K562 (cell line): ENCODE measurements around the gene AK5. TPM values are rescaled to one million over a fixed set of nuclear protein-coding genes. Genes with fewer than 3 reads are reported as not detected.

Source experiments
- ATAC-seq: fragments of 200-7000 bp; cut with Tn5 transposase; 3 replicates; pipeline ENCODE4 v1.9.1; 2020; ENCODE audit warnings: moderate library complexity
- BruUV-seq: library from RNA; stranded (reverse); fragments of 400-500 nt; replicated peaks from 2 replicates; lab custom pipeline; 2021; lab: Mats Ljungman, UMichigan
- CTCF ChIA-PET: fragments of 300-600 bp; formaldehyde crosslinking; extraction: SDS; loops from one replicate; lab custom pipeline; 2021; ENCODE audit warnings: low intra/inter-chr PET ratio; lab: Yijun Ruan, JAX
- POLR2A ChIA-PET: fragments of 300-600, 350-650 bp; sonication (Branson Sonifier 250); formaldehyde crosslinking; extraction: SDS; loops from one replicate; lab custom pipeline; 2021; ENCODE audit warnings: antibody characterized with exemption, inconsistent platforms; lab: Yijun Ruan, JAX
- DNase-seq, 4 experiments: peaks; one replicate each; pipeline versions ENCODE4 v3.0.0 to v3.0.0-alpha.2; 2011 to 2018; ENCODE audit warnings: low spot score in 3 of 4, mixed read lengths in 3 of 4; ENCODE audit errors: extremely low read depth in 1 of 4
- FAIRE-seq: peaks from 2 replicates; lab custom pipeline; 2011; peaks lifted over from hg19 to GRCh38; lab: Jason Lieb, UNC
- H2AFZ ChIP-seq: 2 replicates; pipeline ENCODE4 v1.6.0; 2011; ENCODE audit warnings: low read depth, low read length, control low read depth, inconsistent platforms
- H3K27ac ChIP-seq: fragments of 200-600 bp; 3 replicates; pipeline ENCODE4 v1.8.0; 2011; ENCODE audit warnings: low read depth, mild to moderate bottlenecking, control low read depth, inconsistent platforms, low read length, moderate library complexity, mixed read lengths; ENCODE audit errors: extremely low read depth
- H3K27me3 ChIP-seq, 2 experiments: fragments of 300-600 bp in 1 of 2; 2 replicates in 1 of 2; 3 replicates in 1 of 2; pipeline versions ENCODE4 v1.6.0 to v1.8.0; 2011; ENCODE audit warnings: inconsistent platforms in 2 of 2, low read length in 2 of 2, mild to moderate bottlenecking in 1 of 2, mixed read lengths in 1 of 2, moderate library complexity in 1 of 2; ENCODE audit not compliant: control insufficient read depth in 2 of 2, insufficient read depth in 2 of 2
- H3K36me3 ChIP-seq: fragments of 300-600 bp; 3 replicates; pipeline ENCODE4 v1.8.0; 2011; ENCODE audit warnings: mild to moderate bottlenecking, low read length, inconsistent platforms; ENCODE audit not compliant: control insufficient read depth, insufficient read depth
- H3K4me1 ChIP-seq, 2 experiments: fragments of 200-600 bp in 1 of 2; replicated peaks in 1 of 2; 2 replicates in 1 of 2; 3 replicates in 1 of 2; pipeline versions ENCODE4 v1.5.1 to v1.8.0; 2011; ENCODE audit warnings: inconsistent platforms in 2 of 2, low read length in 2 of 2, mild to moderate bottlenecking in 1 of 2, mixed read lengths in 1 of 2, moderate library complexity in 1 of 2; ENCODE audit not compliant: control insufficient read depth in 2 of 2, insufficient read depth in 2 of 2
- H3K4me2 ChIP-seq: 2 replicates; pipeline ENCODE4 v1.6.1; 2011; ENCODE audit warnings: low read length, control low read depth, inconsistent platforms, mixed read lengths; ENCODE audit not compliant: insufficient read depth
- H3K4me3 ChIP-seq: fragments of 200-600 bp; sonication (generic), shearing (Covaris generic); 2 replicates; pipeline ENCODE4 v1.5.1; 2016; ENCODE audit warnings: control low read depth, inconsistent platforms
- H3K79me2 ChIP-seq: fragments of 200-600 bp; 3 replicates; pipeline ENCODE4 v1.8.0; 2011; ENCODE audit warnings: low read length, inconsistent platforms; ENCODE audit not compliant: control insufficient read depth, insufficient read depth
- H3K9ac ChIP-seq, 2 experiments: 2 replicates each; pipeline versions ENCODE4 v1.6.0 to v1.6.1; 2011; ENCODE audit warnings: low read depth in 2 of 2, low read length in 2 of 2, control low read depth in 1 of 2, inconsistent platforms in 1 of 2, mild to moderate bottlenecking in 1 of 2, mixed read lengths in 1 of 2; ENCODE audit not compliant: insufficient read depth in 1 of 2
- H3K9me1 ChIP-seq: one replicate; pipeline ENCODE4 v1.6.0; 2011; ENCODE audit warnings: inconsistent platforms, mild to moderate bottlenecking, low read length, moderate library complexity; ENCODE audit not compliant: control insufficient read depth, insufficient read depth
- H3K9me3 ChIP-seq: replicated peaks from 2 replicates; pipeline ENCODE4 v1.5.1; 2011; ENCODE audit warnings: low read depth, low read length, inconsistent platforms; ENCODE audit not compliant: control insufficient read depth, insufficient read depth
- H4K20me1 ChIP-seq: replicated peaks from 2 replicates; pipeline ENCODE4 v1.6.1; 2011; ENCODE audit warnings: low read length, inconsistent platforms, mixed read lengths; ENCODE audit not compliant: control insufficient read depth, insufficient read depth
- CBX8 ChIP-seq: fragments of 200-600 bp; sonication (generic); IDR thresholded peaks from 2 replicates; pipeline ENCODE4 v1.6.1; 2012; ENCODE audit warnings: borderline replicate concordance, mixed run types, low read depth, mild to moderate bottlenecking, moderate library complexity, mixed read lengths, low read length, control low read depth, inconsistent platforms; ENCODE audit not compliant: poor library complexity, severe bottlenecking; ENCODE audit errors: extremely low read depth
- FOXA3 ChIP-seq, 2 experiments: fragments of 450-650 bp in 1 of 2; sonication (generic) in 1 of 2; formaldehyde crosslinking; IDR thresholded peaks in 1 of 2; conservative IDR thresholded peaks in 1 of 2; 2 replicates each; pipeline versions ENCODE4 v1.4.0 to v1.8.0; 2020 to 2022; ENCODE audit warnings: mild to moderate bottlenecking in 2 of 2, missing genetic modification reagents in 1 of 2
- GABPA ChIP-seq: fragments of 200-800 bp; sonication (Bioruptor generic); conservative IDR thresholded peaks from 2 replicates; pipeline ENCODE4 v1.6.1; 2016; ENCODE audit warnings: low read depth, missing genetic modification characterization, missing compliant biosample characterization
- HIVEP1 ChIP-seq: fragments of 250-450 bp; sonication (Bioruptor Pico); IDR thresholded peaks from 2 replicates; pipeline ENCODE4 v1.4.0; 2020; ENCODE audit warnings: mild to moderate bottlenecking
- MAFG ChIP-seq: fragments of 450-650 bp; conservative IDR thresholded peaks from 2 replicates; pipeline ENCODE4 v1.6.1; 2016; ENCODE audit warnings: missing genetic modification characterization, missing compliant biosample characterization
- MTF1 ChIP-seq: fragments of 250-450 bp; sonication (Bioruptor Pico); IDR thresholded peaks from 2 replicates; pipeline ENCODE4 v1.9.0; 2021; ENCODE audit warnings: moderate library complexity, mild to moderate bottlenecking, inconsistent platforms, borderline replicate concordance
- POLR2AphosphoS5 ChIP-seq: IDR thresholded peaks from 2 replicates; pipeline ENCODE4 v1.6.1; 2011; ENCODE audit warnings: mild to moderate bottlenecking, low read depth, low read length, moderate library complexity; ENCODE audit not compliant: control insufficient read depth, insufficient read depth
- SMARCA4 ChIP-seq: fragments of 450-650 bp; IDR thresholded peaks from 2 replicates; pipeline ENCODE4 v1.6.1; 2016
- TAF1 ChIP-seq: IDR thresholded peaks from 2 replicates; pipeline ENCODE4 v1.6.1; 2011; ENCODE audit warnings: mild to moderate bottlenecking, low read length, moderate library complexity; ENCODE audit not compliant: insufficient read depth, control insufficient read depth, severe bottlenecking; ENCODE audit errors: extremely low read depth
- TFAM ChIP-seq: fragments of 250-450 bp; sonication (Bioruptor Pico); conservative IDR thresholded peaks from 2 replicates; pipeline ENCODE4 v1.5.0; 2021; ENCODE audit warnings: mild to moderate bottlenecking, moderate library complexity
- U2AF1 ChIP-seq: fragments of 200-400 bp; formaldehyde crosslinking; optimal IDR thresholded peaks from 2 replicates; pipeline ENCODE3; 2017; ENCODE audit warnings: mild to moderate bottlenecking, low read depth, low read length, moderate library complexity
- U2AF2 ChIP-seq: fragments of 200-400 bp; formaldehyde crosslinking; optimal IDR thresholded peaks from 2 replicates; pipeline ENCODE3; 2017; ENCODE audit warnings: low read depth, mild to moderate bottlenecking, low read length
- ZFP1 ChIP-seq: fragments of 450-650 bp; formaldehyde crosslinking; IDR thresholded peaks from 2 replicates; pipeline ENCODE4 v1.4.0; 2020; ENCODE audit warnings: mild to moderate bottlenecking, mixed read lengths
- ZFX ChIP-seq: sonication (generic); formaldehyde crosslinking; IDR thresholded peaks from 2 replicates; pipeline ENCODE4 v1.8.0; 2022; ENCODE audit warnings: mild to moderate bottlenecking, missing genetic modification reagents, moderate library complexity
- ZSCAN29 ChIP-seq: fragments of 450-650 bp; IDR thresholded peaks from 2 replicates; pipeline ENCODE4 v1.6.1; 2017
- WGBS: fragments of 100-300 bp; shearing (Covaris generic); methylation state at CpG from one replicate; pipeline ENCODE4 v1.1.6; 2016; ENCODE audit warnings: low coverage, mixed read lengths; ENCODE audit not compliant: insufficient coverage; ENCODE audit errors: missing lambda C conversion rate; 5-methylcytosine and 5-hydroxymethylcytosine counted together
- in situ Hi-C: fragments of 300-500 bp; cut with MboI; formaldehyde crosslinking; loops from 4 replicates; pipeline ENCODE4 v1.15.0; 2018; ENCODE audit warnings: inconsistent platforms, mixed read lengths
- intact Hi-C: fragments of 100-400 bp; cut with micrococcal nuclease; formaldehyde crosslinking; loops from 2 replicates; pipeline ENCODE4 v1.14.2; 2022
- polyA plus RNA-seq, 8 experiments: library from polyadenylated mRNA; depleted of rRNA in 4 of 8; stranded (reverse) in 5 of 8; unstranded in 3 of 8; fragments of >200 nt; fragmentation: Nextera tagmentation in 2 of 8; fragmentation: Illumina TruSeq in 1 of 8; extraction: Ambion mirVana in 2 of 8; extraction: Trizol in 1 of 8; gene quantifications; 2 replicates each; pipeline versions ENCODE4 v1.2.1 to v1.2.3, GENCODE V29; 2011 to 2014; ENCODE audit warnings: inconsistent platforms in 1 of 8, missing spikeins in 1 of 8
- total RNA-seq, 7 experiments: library from RNA; depleted of rRNA in 6 of 7; stranded (reverse); fragments of >200 nt in 6 of 7; fragmentation: Illumina TruSeq in 2 of 7; extraction: Trizol in 2 of 7; gene quantifications; 2 replicates each; pipeline versions ENCODE4 v1.2.1 to v1.2.3, GENCODE V29; 2011 to 2021; ENCODE audit warnings: low replicate concordance in 1 of 7
- TF ChIP-seq, protein P1 (sequence below), 2 experiments: fragments of 200-800 bp in 1 of 2; sonication (Bioruptor generic) in 1 of 2; sonication (generic) in 1 of 2; formaldehyde crosslinking in 1 of 2; IDR thresholded peaks in 1 of 2; conservative IDR thresholded peaks in 1 of 2; 2 replicates each; pipeline versions ENCODE4 v1.5.0 to v1.6.1; 2016 to 2020; ENCODE audit warnings: missing compliant biosample characterization in 1 of 2, missing genetic modification characterization in 1 of 2, missing genetic modification reagents in 1 of 2
- TF ChIP-seq, protein P2 (sequence below): sonication (generic); formaldehyde crosslinking; IDR thresholded peaks from 2 replicates; pipeline ENCODE4 v1.4.0; 2020; ENCODE audit warnings: mild to moderate bottlenecking, missing genetic modification reagents

The AK5 gene
- total and polyA plus RNA-seq, 9 of the 15 experiments (the other 6 are each of a cell fraction or from before 2014, with no cell fraction given), result 0.06 TPM; not detected in 8

DNA sequence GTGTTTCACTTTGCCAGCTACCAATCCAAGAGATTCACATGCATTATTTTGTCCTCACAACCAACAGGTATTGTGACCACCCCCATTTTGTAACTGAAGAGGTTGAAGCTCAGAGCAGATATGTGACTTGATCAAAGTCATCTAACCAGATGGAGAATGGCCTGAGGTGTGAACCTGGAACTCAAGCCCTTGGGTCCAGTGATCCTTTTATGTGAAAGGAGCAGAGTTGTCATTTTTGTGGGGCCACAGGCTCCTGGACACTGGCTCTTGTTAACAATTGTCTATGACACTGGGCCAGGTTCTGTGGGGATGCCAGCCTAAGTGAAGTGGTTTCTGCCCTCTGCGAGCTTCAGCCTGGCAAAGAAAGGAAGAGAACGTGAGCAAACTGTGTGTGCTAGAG is 228.1 kb downstream of the AK5 start (continued):
- no peak for TF ChIP-seq FOXA3 (CRISPR knock-in tag; conservative IDR thresholded peaks at IDR 0.05 in 1 of 2, IDR thresholded peaks at IDR 0.05 in 1 of 2)

DNA sequence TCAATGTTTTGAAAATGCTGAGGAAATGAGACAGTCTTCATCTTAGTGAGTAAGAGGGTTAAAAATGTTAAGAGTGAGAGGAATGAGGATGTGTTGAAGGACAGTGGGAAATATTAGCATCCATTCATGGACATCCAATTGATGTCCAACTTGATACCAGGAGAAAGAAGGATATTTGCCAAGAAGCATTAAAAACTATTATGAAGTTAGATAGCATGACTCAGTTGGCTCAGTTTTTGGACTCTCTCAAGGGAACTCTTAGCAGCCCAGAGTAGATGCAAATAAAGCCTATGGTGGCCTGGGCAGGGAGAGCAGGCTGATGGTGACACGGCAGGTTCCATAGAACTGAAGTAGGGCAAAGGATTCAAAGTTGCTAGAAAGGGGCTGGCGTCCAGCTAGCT is 229.6 kb downstream of the AK5 start:
- no peak for FAIRE-seq
- H3K4me3 ChIP-seq, result no peak overlapping the region
- H3K27me3 ChIP-seq, result peaks cover 3 to 20% of the 10 kb centered on the region in 2 experiments; a peak in 2 of 5 replicates
- DNase-seq, result no peak
- ATAC-seq, result no peak
- ChIA-PET CTCF (no interaction called here), POLR2A (interaction anchor here (0.6 to 0.7 kb wide), 2 partner anchors 45 to 111 kb away, joined by 3 to 4 read pairs; no protein-coding TSS in a partner anchor)
- in situ Hi-C loops (no loop called here), intact Hi-C loops (loop anchor here (10.0 kb wide), 1 partner anchor 603 kb away; no protein-coding TSS in a partner anchor)
- no peaks in the 10 kb centered on the region for H3K79me2 ChIP-seq
- WGBS, result 0% methylated on average over 2 of the region's 2 CpGs
- H3K36me3 ChIP-seq, result no peaks in the 10 kb centered on the region
- BruUV-seq, result no TSS peak
- no peak overlapping the region for H3K4me2 ChIP-seq
- no peaks in the 10 kb centered on the region for H3K4me1 ChIP-seq
- no peaks in the 10 kb centered on the region for H3K9me3 ChIP-seq
- no peak overlapping the region for H3K27ac ChIP-seq
- H2AFZ ChIP-seq, result no peak overlapping the region
- no peaks in the 10 kb centered on the region for H3K9me1 ChIP-seq
- H3K9ac ChIP-seq, result no peak overlapping the region
- H4K20me1 ChIP-seq, result no peaks in the 10 kb centered on the region
- no peak for TF ChIP-seq MTF1 (CRISPR knock-in tag)
- no peak for TF ChIP-seq GABPA (tag)
- TF ChIP-seq U2AF1, result no peak
- no peak for TF ChIP-seq ZSCAN29
- TF ChIP-seq, protein P1, sequence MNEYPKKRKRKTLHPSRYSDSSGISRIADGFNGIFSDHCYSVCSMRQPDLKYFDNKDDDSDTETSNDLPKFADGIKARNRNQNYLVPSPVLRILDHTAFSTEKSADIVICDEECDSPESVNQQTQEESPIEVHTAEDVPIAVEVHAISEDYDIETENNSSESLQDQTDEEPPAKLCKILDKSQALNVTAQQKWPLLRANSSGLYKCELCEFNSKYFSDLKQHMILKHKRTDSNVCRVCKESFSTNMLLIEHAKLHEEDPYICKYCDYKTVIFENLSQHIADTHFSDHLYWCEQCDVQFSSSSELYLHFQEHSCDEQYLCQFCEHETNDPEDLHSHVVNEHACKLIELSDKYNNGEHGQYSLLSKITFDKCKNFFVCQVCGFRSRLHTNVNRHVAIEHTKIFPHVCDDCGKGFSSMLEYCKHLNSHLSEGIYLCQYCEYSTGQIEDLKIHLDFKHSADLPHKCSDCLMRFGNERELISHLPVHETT (CRISPR knock-in tag; conservative IDR thresholded peaks at IDR 0.05 in 1 of 2, IDR thresholded peaks at IDR 0.05 in 1 of 2), result no peak
- TF ChIP-seq CBX8, result no peak
- no peak for TF ChIP-seq ZFX
- no peak for TF ChIP-seq U2AF2
- TF ChIP-seq, protein P2, sequence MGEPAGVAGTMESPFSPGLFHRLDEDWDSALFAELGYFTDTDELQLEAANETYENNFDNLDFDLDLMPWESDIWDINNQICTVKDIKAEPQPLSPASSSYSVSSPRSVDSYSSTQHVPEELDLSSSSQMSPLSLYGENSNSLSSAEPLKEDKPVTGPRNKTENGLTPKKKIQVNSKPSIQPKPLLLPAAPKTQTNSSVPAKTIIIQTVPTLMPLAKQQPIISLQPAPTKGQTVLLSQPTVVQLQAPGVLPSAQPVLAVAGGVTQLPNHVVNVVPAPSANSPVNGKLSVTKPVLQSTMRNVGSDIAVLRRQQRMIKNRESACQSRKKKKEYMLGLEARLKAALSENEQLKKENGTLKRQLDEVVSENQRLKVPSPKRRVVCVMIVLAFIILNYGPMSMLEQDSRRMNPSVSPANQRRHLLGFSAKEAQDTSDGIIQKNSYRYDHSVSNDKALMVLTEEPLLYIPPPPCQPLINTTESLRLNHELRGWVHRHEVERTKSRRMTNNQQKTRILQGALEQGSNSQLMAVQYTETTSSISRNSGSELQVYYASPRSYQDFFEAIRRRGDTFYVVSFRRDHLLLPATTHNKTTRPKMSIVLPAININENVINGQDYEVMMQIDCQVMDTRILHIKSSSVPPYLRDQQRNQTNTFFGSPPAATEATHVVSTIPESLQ (CRISPR knock-in tag), result no peak
- TF ChIP-seq SMARCA4, result no peak
- no peak for TF ChIP-seq POLR2AphosphoS5
- TF ChIP-seq ZFP1 (CRISPR knock-in tag), result no peak
- no peak for TF ChIP-seq TFAM
- no peak for TF ChIP-seq TAF1
- TF ChIP-seq HIVEP1 (CRISPR knock-in tag), result no peak
- no peak for TF ChIP-seq MAFG (tag)
